Measurements from ENCODE around the gene KLHL21. TPM values are rescaled to one million over a fixed set of nuclear protein-coding genes. Genes with fewer than 3 reads are reported as not detected.
"Not testable (repeated sequence)": the region's sequence is repeated elsewhere in the genome, so short reads cannot be mapped to it uniquely, and the experiment has no call there.

The KLHL21 gene
- total RNA-seq, 1 experiment from 2014 or later, result 52.1 TPM

DNA sequence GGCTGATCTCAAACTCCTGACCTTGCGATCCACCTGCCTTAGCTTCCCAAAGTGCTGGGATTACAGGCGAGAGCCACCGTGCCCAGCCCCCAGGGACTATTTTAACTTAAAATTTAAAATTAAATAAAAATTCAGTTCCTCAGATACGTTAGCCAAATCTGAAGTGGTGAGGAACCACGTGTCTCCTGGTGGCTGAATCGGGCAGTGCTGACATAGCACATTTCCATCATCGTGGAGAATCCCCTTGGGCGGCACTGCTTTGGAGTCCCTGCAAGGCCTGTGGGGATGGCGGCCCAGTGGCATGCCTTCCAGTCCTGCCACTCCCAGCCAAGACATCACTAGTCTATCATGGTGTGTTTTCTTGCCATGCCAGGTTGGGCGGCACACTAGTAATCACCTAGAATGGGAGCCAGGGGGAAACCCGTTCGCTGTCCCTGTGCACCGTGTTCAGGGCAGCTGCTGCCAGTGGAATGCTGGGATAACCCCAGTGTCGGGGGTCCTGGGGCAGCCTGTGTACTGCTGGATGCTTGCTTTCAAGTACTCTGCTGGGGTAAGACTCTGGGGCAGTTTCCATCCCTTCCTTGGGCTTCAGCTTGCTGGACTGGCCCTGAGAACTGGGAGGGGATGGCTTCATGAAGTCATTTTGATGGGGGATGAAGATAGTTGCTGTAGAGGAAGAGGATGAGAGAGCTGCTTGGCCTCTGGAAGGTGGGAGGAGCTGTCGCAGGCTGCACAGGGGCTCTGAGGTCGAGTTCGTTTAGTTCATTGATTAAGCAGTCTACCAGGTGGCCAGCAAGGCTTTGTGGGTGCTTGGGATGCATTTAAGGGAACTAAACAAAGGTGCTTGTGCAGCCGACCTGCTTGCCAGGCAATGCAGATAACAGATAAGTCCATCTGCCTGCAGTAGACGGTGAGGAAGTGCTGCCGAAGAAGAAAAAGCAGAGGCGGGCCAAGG, 18.3 kb downstream of the KLHL21 start:
- DNase-seq (ENCODE audit: low spot score), result no peak

DNA sequence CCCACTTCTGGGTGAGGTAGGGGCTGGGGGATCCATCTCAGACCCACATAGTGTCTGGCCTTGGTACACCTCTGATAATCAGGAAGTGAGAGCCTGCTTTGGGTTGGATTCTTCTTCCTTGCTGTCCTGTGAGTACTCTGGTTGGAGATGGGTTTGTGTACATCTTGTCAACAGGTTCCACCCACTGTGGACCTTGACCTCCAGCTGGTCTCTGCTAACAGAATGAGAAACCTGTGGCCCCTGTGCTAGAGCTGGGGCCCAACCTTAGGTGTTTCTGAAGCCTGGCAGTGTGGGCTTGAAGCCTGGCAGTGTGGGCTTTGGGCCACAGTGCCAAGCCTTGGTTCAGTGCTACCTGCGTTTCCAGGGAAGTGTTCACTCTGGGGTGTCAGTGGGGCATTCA, 20.3 kb downstream of the KLHL21 start:
- peak; percentile 86 for DNase-seq (ENCODE audit: low spot score)

DNA sequence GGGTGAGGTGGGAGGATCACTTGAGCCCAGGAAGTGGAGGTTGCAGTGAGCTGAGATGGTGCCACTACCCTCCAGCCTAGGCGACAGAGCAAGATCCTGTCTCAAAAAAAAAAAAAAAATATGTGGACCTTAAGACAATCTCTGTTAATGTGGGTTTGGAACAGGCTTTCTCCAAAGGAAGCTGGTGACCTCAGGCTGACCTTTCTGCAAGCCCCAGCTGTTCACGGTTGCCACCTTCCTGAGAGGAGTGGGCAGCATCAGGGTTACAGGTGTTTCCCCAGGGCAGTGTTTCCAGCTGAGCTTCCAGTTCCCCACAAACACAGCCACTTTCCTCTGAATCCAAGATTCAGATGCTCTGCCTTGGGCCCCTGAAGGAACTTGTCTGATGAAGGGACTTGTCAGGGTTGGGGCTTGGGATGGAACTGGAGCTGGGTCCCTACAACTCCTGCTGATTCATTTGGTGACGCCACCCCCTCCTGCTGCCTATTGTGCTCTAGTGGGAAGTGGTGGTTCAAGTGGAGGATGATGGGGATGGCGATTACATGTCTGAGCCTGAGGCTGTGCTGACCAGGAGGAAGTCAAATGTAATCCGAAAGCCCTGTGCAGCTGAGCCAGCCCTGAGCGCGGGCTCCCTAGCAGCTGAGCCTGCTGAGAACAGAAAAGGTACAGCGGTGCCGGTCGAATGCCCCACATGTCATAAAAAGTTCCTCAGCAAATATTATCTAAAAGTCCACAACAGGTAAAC, 20.9 kb downstream of the KLHL21 start:
- peak; percentile 23 for DNase-seq (ENCODE audit: low spot score)

DNA sequence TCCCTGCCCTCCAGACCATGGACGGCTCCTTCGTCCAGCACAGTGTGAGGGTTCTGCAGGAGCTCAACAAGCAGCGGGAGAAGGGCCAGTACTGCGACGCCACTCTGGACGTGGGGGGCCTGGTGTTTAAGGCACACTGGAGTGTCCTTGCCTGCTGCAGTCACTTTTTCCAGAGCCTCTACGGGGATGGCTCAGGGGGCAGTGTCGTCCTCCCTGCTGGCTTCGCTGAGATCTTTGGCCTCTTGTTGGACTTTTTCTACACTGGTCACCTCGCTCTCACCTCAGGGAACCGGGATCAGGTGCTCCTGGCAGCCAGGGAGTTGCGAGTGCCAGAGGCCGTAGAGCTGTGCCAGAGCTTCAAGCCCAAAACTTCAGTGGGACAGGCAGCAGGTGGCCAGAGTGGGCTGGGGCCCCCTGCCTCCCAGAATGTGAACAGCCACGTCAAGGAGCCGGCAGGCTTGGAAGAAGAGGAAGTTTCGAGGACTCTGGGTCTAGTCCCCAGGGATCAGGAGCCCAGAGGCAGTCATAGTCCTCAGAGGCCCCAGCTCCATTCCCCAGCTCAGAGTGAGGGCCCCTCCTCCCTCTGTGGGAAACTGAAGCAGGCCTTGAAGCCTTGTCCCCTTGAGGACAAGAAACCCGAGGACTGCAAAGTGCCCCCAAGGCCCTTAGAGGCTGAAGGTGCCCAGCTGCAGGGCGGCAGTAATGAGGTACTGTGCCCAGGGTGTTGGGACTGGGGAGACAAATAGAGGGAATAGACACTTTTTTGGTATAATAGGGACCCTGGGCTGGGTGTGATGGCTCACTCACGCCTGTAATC, 21.9 kb downstream of the KLHL21 start:
- DNase-seq (ENCODE audit: low spot score), result no peak

DNA sequence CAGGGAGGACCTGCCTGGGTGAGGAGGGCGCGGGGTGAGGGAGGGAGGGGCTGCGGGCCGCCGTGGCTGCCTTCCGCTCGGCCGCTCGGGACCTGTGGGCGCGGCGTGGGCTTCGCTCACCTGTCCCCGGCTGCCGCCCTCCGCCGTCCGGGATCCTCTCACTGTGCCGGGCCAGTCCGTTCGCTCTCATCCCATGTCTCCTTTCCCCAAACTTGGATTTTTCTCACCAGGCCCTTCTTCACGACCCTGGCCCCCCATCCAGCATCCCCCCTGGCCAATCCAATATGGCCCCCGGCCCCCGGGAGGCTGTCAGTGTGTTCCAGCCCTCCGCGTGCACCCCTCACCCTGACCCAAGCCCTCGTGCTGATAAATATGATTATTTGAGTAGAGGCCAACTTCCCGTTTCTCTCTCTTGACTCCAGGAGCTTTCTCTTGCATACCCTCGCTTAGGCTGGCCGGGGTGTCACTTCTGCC, 22.5 kb downstream of the KLHL21 start:
- DNase-seq (ENCODE audit: low spot score), result no peak

DNA sequence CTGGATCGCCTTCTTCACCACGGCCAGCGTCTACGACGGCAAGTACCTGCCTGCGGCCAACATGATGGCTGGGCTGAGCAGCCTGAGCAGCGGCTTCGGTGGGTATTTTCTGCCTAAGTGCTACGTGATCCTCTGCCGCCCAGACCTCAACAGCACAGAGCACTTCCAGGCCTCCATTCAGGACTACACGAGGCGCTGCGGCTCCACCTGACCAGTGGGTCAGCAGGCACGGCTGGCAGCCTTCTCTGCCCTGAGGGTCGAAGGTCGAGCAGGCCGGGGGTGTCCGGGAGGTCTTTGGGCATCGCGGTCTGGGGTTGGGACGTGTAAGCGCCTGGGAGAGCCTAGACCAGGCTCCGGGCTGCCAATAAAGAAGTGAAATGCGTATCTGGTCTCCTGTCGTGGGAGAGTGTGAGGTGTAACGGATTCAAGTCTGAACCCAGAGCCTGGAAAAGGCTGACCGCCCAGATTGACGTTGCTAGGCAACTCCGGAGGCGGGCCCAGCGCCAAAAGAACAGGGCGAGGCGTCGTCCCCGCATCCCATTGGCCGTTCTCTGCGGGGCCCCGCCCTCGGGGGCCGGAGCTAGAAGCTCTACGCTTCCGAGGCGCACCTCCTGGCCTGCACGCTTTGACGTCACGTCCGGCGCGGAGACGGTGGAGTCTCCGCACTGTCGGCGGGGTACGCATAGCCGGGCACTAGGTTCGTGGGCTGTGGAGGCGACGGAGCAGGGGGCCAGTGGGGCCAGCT, 23.1 kb downstream of the KLHL21 start, which contains the start of gene ZBTB48:
ZBTB48 (plus strand) TSS at position 621 of the 745 bp plus-strand sequence. CDS start 616 bp downstream, outside the sequence.
- peak; percentile 99 for DNase-seq (ENCODE audit: low spot score)

DNA sequence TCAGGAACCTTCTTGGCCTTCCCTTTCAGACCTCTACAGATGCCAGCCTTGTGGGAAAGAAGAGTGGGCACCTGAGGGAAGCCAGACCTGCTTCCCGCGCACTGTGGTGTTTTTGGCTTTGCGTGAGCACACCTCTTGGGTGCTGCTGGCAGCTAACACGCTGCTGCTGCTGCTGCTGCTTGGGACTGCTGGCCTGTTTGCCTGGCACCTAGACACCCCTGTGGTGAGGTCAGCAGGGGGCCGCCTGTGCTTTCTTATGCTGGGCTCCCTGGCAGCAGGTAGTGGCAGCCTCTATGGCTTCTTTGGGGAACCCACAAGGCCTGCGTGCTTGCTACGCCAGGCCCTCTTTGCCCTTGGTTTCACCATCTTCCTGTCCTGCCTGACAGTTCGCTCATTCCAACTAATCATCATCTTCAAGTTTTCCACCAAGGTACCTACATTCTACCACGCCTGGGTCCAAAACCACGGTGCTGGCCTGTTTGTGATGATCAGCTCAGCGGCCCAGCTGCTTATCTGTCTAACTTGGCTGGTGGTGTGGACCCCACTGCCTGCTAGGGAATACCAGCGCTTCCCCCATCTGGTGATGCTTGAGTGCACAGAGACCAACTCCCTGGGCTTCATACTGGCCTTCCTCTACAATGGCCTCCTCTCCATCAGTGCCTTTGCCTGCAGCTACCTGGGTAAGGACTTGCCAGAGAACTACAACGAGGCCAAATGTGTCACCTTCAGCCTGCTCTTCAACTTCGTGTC, 23.9 kb downstream of the KLHL21 start:
- DNase-seq (ENCODE audit: low spot score), result no peak

DNA sequence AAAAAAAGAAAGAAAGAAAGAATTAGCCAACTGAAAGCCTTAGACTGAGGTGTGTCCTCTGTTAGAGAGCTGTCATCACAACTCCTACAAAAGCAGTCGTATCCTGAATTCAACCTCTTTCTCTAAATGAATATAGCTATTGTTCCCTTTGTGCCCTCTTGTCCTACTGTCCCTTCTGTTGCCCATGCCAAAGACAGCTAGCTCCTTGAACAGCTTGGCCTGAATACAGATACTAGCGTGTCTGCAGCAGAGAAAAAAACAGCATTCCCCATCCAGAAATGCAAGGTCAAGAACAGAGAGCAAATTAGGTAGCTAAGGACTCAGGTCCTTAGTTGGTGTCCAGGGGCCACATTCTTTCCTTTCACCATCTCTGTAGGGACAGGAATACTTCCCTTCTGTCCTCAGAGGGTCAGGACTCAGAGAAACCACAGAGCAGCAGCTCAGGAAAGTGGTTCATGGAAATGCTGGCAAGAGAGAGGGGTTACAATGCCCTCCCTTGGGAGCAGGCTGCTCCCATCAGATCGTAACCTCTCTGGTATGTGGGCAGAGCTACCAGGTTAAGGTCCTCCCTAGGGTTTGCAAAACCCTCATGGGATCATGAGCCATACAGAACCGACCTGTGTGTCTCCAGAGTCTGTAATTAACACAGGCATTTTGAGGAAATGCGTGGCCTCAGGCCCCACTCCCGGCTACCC, 24.7 kb downstream of the KLHL21 start:
- DNase-seq (ENCODE audit: low spot score), result peak; percentile 66

DNA sequence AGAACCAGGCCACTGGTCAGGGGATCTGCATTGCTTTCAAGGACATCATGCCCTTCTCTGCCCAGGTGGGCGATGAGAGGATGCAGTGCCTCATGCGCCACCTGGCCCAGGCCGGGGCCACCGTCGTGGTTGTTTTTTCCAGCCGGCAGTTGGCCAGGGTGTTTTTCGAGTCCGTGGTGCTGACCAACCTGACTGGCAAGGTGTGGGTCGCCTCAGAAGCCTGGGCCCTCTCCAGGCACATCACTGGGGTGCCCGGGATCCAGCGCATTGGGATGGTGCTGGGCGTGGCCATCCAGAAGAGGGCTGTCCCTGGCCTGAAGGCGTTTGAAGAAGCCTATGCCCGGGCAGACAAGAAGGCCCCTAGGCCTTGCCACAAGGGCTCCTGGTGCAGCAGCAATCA, 27.9 kb downstream of the KLHL21 start:
- no peak for DNase-seq (ENCODE audit: low spot score)

DNA sequence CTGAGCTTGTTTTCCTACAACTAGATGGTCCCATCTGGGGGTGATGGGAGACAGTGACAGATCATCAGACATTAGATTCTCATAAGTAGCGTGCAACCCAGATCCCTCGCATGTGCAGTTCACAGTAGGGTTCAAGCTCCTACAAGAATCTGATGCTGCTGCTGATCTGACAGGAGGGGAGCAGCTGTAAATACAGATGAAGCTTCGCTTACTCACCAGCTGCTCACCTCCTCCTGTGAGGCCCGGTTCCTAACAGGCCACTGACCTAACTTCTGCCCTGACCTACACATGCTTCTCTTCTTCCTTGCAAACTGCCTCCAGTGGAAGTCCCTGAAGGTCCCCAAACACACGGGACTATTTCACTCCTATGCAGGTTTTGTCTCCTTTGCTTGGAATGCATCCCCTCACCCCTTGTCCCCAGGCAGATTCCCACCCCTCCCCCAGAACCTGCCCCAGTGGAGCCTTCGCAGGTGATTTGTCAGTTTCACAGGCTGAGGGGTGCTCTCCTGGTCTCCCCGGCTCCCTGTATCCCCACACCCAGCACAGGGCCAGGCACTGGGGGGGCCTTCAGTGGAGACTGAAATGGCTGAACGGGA, 28.5 kb downstream of the KLHL21 start:
- no peak for DNase-seq (ENCODE audit: low spot score)

DNA sequence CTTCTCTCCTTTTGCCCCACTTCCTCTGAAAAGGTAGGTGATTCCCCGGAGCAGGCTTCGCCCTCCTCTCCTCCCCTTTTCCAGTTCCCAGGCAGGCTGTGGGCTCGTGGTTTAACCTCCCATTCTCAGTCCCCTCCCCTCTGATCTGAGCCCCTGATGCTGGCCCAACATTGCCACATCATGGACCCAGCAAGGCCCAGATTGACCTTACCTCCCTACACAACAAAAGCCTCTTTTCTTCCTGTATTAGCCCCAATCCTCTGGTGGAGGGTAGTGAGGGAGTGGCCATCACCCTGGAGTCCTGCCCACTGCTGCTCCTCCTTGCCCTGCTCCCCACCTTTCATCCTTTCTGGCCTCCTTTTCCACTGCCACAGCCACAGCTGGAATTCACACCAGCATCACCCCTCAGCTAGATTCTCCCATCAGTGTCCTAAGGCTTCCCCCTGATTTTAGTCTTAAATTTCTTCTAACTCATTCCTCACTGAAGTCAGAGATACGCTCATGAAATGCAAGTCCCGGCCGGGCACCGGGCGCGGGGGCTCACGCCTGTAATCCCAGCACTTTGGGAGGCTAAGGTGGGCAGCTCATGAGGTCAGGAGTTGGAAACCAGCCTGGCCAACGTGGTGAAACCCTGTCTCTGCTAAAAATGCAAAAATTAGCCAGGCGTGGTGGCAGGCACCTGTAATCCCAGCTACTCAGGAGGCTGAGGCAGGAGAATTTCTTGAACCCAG, 29.9 kb downstream of the KLHL21 start:
- DNase-seq (ENCODE audit: low spot score), result no peak

DNA sequence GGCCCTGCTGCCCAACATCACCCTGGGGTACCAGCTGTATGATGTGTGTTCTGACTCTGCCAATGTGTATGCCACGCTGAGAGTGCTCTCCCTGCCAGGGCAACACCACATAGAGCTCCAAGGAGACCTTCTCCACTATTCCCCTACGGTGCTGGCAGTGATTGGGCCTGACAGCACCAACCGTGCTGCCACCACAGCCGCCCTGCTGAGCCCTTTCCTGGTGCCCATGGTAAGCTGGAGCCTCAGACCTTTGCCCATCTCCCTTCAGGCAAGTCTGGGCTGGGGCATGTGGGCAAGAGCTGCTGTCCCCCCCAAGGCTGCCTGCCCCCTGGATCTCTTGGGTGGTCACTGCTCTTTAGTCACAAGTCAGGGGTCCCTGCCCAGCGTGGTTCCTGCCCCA, 31.7 kb downstream of the KLHL21 start:
- DNase-seq (ENCODE audit: low spot score), result no peak

DNA sequence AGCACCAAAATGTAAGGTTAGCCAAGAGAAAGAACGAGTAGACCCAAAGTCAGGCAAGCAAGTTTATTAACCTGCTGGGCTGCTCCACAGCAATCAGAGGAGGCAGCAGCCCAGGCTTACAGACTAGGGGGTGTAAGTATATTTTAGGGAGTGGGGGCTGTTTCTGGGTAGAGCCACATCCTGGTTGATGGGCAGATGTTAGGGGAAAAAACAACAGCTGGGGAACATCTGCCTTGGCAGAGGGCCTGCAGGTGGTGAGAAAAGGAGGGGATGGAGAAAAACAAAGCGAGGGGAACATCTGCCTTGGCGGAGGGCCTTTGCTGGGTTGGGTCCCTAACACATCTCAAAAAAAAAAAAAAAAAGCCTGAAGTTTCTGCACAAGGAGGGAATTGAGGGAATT, 32.6 kb downstream of the KLHL21 start:
- DNase-seq (ENCODE audit: low spot score), result no peak

DNA sequence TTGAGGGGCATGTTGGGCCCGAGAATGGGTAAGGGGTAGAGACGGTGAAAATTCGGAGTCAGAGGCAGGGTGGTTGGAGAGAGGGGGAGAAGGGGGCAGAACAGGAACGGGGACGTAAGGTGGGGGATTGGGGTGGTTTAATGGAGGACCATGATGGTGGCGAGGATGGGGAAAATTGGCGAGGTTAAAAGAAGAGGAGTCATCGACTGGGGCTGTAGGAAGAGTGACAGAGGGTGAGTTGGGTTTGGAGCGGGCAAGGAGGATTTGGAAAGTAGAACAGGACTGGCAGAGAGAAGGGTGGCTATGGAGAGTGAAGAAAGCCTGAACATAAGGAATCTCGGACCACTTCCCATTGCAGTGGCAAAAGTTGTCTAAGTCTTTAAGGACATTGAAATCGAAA, 33.6 kb downstream of the KLHL21 start:
- DNase-seq (ENCODE audit: low spot score), result no peak

DNA sequence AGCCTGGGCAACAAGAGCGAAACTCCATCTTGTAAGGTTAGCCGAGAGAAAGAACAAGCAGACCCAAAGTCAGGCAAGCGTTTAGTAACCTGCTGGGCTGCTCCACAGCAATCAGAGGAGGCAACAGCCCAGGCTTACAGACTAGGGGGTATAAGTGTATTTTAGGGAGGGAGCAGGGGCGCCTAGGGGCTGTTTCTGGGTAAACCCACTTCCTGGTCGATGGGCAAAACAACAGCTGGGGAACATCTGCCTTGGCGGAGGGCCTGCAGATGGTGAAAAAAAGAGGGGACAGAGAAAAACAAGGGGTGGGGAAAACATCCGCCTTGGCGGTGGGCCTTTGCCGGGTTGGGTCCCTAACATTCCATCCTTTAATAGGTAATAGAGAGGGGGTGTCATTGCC, 42.4 kb downstream of the KLHL21 start:
- DNase-seq (ENCODE audit: low spot score), result no peak

DNA sequence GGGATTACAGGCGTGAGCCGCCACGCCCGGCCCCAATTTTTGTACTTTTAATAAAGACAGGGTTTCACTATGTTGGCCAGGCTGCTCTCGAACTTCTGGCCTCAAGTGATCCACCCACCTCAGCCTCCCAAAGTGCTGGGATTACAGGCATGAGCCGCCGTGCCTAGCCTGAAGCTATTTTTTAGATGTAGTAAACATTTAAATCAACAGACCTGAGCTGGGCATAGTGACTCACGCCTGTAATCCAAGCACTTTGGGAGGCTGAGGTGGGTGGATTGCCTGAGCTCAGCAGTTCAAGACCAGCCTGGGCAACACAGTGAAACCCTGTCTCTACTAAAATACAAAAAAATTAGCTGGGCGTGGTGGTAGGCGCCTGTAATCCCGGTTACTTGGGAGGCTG, 43.5 kb downstream of the KLHL21 start:
- not testable (repeated sequence) for DNase-seq (ENCODE audit: low spot score)

DNA sequence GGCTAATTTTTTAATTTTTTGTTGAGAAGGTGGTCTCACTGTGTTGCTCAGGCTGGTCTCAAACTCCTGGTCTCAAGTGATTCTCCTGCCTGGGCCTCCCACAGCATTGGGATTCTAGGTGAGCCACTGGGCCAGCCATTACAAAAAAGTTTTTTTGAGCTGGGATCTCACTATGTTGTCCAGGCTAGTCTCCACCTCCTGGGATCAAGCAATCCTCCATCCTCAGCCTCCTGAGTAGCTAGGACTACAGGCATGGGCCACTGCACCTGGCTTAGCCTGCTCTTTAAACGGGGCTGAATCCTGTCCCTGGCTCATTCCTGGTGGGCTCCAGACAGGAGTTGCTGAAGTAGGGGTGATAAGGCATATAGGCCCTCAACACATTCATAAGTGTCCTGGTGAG, 45.1 kb downstream of the KLHL21 start:
- no peak for DNase-seq (ENCODE audit: low spot score)

Measured in HT-29 (cell line).